Ovary (tissue), 9 donors: ENCODE measurements around the gene PFKP. TPM values are rescaled to one million over a fixed set of nuclear protein-coding genes. Genes with fewer than 3 reads are reported as not detected.

Experiments
- DNase-seq, 5 donors: peaks; one replicate each; pipeline ENCODE4 v3.0.0-alpha.2; 2019 to 2020
- H3K27ac ChIP-seq, 2 donors: fragments of 200-600 bp; one replicate each; pipeline versions ENCODE4 v1.5.1 to v1.8.0; 2019 to 2022
- H3K27me3 ChIP-seq: fragments of 200-600 bp; one replicate; pipeline ENCODE4 v1.8.0; 2022
- H3K36me3 ChIP-seq: fragments of 200-600 bp; sonication (generic); one replicate; pipeline ENCODE4 v1.5.1; 2019
- H3K4me1 ChIP-seq: one replicate; pipeline ENCODE4 v1.8.1; 2013; ENCODE audit warnings: mild to moderate bottlenecking, moderate library complexity; ENCODE audit not compliant: insufficient read depth
- H3K4me3 ChIP-seq: fragments of 200-600 bp; sonication (generic); one replicate; pipeline ENCODE4 v1.5.1; 2017
- H3K9me3 ChIP-seq, 2 donors: fragments of 200-600 bp in 1 of 2; sonication (generic) in 1 of 2; one replicate each; pipeline versions ENCODE4 v1.5.1 to v1.8.1; 2013 to 2019; ENCODE audit warnings: mild to moderate bottlenecking in 1 of 2, moderate library complexity in 1 of 2
- CTCF ChIP-seq, 3 donors: fragments of 450-650 bp in 2 of 3; fragments of 200-600 bp in 1 of 3; IDR thresholded peaks; one replicate each; pipeline versions ENCODE4 v1.5.1 to v1.8.0; 2016 to 2022; ENCODE audit warnings: antibody characterized with exemption in 3 of 3, mild to moderate bottlenecking in 1 of 3
- EP300 ChIP-seq: sonication (generic); formaldehyde crosslinking; IDR thresholded peaks from one replicate; pipeline ENCODE4 v1.6.1; 2017; ENCODE audit warnings: antibody characterized with exemption
- POLR2A ChIP-seq: fragments of 450-650 bp; IDR thresholded peaks from one replicate; pipeline ENCODE4 v1.6.1; 2017; ENCODE audit warnings: antibody characterized with exemption, mild to moderate bottlenecking, moderate library complexity
- WGBS, 3 donors: extraction: QIAGEN DNeasy Blood & Tissue Kit in 1 of 3; methylation state at CpG; one replicate each; pipeline versions ENCODE4 v1.1.5 to v1.1.7; 2013 to 2017; 5-methylcytosine and 5-hydroxymethylcytosine counted together
- intact Hi-C, 4 donors: fragments of 100-400 bp; cut with DNase I; formaldehyde crosslinking; loops; one replicate each; pipeline versions ENCODE4 v1.11.0 to v1.15.1; 2022 to 2023
- polyA plus RNA-seq, 2 donors: library from polyadenylated mRNA; stranded (reverse); fragments of 200-250 nt in 1 of 2; fragments of 350-450 nt in 1 of 2; fragmentation: Illumina TruSeq in 1 of 2; extraction: RNeasy Lipid Tissue Mini Kit (QIAGEN cat#74804) in 1 of 2; gene quantifications; one replicate each; pipeline ENCODE4 v1.2.3, GENCODE V29; 2013 to 2014
- total RNA-seq, 7 donors: library from RNA; depleted of rRNA in 2 of 7; stranded (reverse); fragments of >200 nt in 2 of 7; fragmentation: NEBNext Ultra II Directional in 3 of 7; extraction: Animal tissue kit (Norgen Biotek cat#: 25700) in 3 of 7; gene quantifications; one replicate each; pipeline versions ENCODE4 v1.1.0 to v1.2.4, GENCODE V29; 2016 to 2023
- donor health status: DM: no; HTN: no; CAD: no; lungs with moderate emphysema.
- donor health status: DM: no; HTN: no; CAD: no.
- donor health status: Bipolar disorder and iron deficiency.
- donor health status: DM: yes; HTN: yes; CAD: no.
- donor health status: DM: no; HTN: no; CAD: no.
- donor health status: DM: yes; HTN: yes; CAD: no.

Gene PFKP
- total and polyA plus RNA-seq, 9 donors = 12.4 to 74.9 (median 23.1) TPM

DNA sequence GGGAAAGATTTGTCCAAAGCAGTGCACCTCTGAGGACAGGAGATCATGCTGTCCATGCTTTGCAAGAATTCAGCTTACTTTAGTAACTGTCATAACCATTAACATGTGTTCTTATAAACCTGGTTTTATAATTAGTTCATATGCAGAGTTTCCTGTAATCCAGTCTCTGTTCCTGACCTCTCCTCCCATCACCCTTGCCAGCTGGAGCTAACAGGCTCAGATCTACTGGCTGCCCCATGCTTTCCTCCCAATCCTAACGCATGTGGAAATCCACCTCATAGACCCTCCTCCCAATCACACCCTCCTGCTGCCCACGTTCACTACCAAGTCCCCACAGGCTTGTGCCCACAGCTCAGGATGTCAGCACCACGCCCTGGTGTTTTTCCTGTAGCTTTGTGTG, 45.3 kb upstream of the PFKP start:
- Histone ChIP-seq H3K27ac (no peak overlapping the region), H3K4me3 (no peak overlapping the region), H3K9me3 (no peaks in the 10 kb centered on the region), H3K27me3 (no peaks in the 10 kb centered on the region), H3K36me3 (no peaks in the 10 kb centered on the region), H3K4me1 (no peaks in the 10 kb centered on the region)
- TF ChIP-seq POLR2A (no peak), CTCF (IDR thresholded peaks at IDR 0.05) (no peak), EP300 (no peak)
- no peak for DNase-seq
- intact Hi-C loops = no loop called here
- 60 to 67% (median 67%) methylated on average over 3 of the region's 3 CpGs for WGBS, 3 donors

GRCh38 chr10:3023892-3024291, 43.5 kb upstream of the PFKP start:
- no peaks in the 10 kb centered on the region for H3K36me3 ChIP-seq
- no peak overlapping the region for H3K4me3 ChIP-seq
- 91 to 97% (median 96%) methylated on average over 2 of the region's 2 CpGs for WGBS, 3 donors
- DNase-seq = no peak
- no peak for TF ChIP-seq POLR2A
- TF ChIP-seq EP300 = no peak
- TF ChIP-seq CTCF (IDR thresholded peaks at IDR 0.05) = no peak
- no peaks in the 10 kb centered on the region for H3K9me3 ChIP-seq
- no peaks in the 10 kb centered on the region for H3K4me1 ChIP-seq
- H3K27ac ChIP-seq = no peak overlapping the region
- intact Hi-C loops = no loop called here
- H3K27me3 ChIP-seq = no peaks in the 10 kb centered on the region

GRCh38 chr10:3025026-3025683, 42.2 kb upstream of the PFKP start:
- 68 to 74% (median 71%) methylated on average over 6 of the region's 6 CpGs for WGBS, 3 donors
- H3K36me3 ChIP-seq = no peaks in the 10 kb centered on the region
- H3K4me3 ChIP-seq = no peak overlapping the region
- no peaks in the 10 kb centered on the region for H3K4me1 ChIP-seq
- intact Hi-C loops = no loop called here
- DNase-seq = no peak
- no peak overlapping the region for H3K27ac ChIP-seq
- TF ChIP-seq CTCF (IDR thresholded peaks at IDR 0.05) (no peak), EP300 (no peak), POLR2A (no peak)
- H3K9me3 ChIP-seq = no peaks in the 10 kb centered on the region
- no peaks in the 10 kb centered on the region for H3K27me3 ChIP-seq

- WGBS, 3 donors = 59 to 63% (median 62%) methylated on average over 3 of the region's 3 CpGs
- no peak overlapping the region for H3K4me3 ChIP-seq
- no peaks in the 10 kb centered on the region for H3K36me3 ChIP-seq
- no peak for DNase-seq
- intact Hi-C loops = no loop called here
- no peaks in the 10 kb centered on the region for H3K4me1 ChIP-seq
- no peaks in the 10 kb centered on the region for H3K27me3 ChIP-seq
- no peaks in the 10 kb centered on the region for H3K9me3 ChIP-seq
- no peak overlapping the region for H3K27ac ChIP-seq
- TF ChIP-seq POLR2A = no peak
- TF ChIP-seq CTCF (IDR thresholded peaks at IDR 0.05) = no peak
- no peak for TF ChIP-seq EP300
Observed at GRCh38 chr10:3027866-3028265, 39.5 kb upstream of the PFKP start.
